ENCODE measurements around the gene ZNF423.

GRCh38 chr16:49498666-49499413 lies 357.1 kb downstream of the ZNF423 start:
- TF ChIP-seq CTCF (conservative IDR thresholded peaks at IDR 0.05; ENCODE audit: low read depth in 2 of 2) (no peak), EZH2 (IDR thresholded peaks at IDR 0.05; ENCODE audit: low read depth, unreplicated experiment) (no peak), REST (IDR thresholded peaks at IDR 0.05; ENCODE audit: unreplicated experiment) (no peak), EZH2phosphoT487 (IDR thresholded peaks at IDR 0.05; ENCODE audit: unreplicated experiment) (no peak), POLR2AphosphoS5 (IDR thresholded peaks at IDR 0.05; ENCODE audit: low read depth) (no peak), JUNB (IDR thresholded peaks at IDR 0.05; ENCODE audit: unreplicated experiment) (no peak), NANOG (IDR thresholded peaks at IDR 0.05; ENCODE audit: borderline replicate concordance) (no peak)
